22Rv1 (cell line): ENCODE results near the gene PNMA1.

Experiments
- ZFX ChIP-seq: fragments of 450-650 bp; IDR thresholded peaks from 2 replicates; pipeline ENCODE4 v1.6.1; 2017; ENCODE audit warnings: antibody characterized with exemption, borderline replicate concordance
- TF ChIP-seq, protein P1 (sequence below): fragments of 450-650 bp; IDR thresholded peaks from 2 replicates; pipeline ENCODE4 v1.5.1; 2017; ENCODE audit warnings: mild to moderate bottlenecking

DNA sequence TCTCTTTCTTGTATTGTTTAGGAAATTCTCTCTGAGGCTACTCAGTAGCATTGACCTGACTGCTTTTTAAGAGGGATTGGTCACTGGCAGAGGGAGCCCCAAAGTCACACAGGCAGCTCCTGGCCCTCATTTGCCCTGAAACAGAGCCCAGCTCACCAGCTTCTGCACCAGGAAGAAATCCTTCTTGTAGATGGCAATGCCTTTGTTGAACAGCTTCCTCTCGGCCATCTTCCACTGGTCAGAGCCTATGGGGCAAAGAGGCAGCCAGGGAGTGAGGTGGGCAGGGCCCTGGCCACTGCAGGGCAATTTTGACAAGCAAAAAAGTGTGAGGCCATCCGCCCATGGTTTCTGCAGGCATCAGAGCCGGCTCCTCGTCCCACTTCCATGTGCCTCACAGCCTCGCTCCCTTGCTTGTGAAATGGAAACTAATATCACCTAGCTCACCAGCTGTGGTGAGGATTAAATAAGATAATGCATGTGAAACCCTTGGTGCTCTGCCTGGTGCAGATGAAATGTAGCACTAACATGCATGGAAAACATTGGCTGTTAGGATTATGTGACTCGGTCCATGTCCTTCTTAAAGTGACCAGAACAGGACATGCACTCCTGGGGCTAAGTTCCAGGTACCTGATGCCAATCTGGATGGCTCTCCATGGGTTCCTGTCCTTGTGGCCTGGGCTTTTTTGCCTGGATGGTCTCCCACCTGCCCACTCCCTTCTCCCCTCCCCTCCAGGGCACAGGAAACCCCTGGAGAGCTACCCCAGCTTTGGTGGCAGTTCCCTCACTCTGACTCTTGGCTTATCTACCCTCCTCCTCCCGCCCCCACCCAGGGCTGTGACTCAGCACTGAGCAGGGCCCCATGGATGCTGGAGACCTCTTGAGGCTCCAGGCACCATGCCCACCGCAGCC lies 11.2 kb upstream of the PNMA1 start:
- TF ChIP-seq, protein P1, sequence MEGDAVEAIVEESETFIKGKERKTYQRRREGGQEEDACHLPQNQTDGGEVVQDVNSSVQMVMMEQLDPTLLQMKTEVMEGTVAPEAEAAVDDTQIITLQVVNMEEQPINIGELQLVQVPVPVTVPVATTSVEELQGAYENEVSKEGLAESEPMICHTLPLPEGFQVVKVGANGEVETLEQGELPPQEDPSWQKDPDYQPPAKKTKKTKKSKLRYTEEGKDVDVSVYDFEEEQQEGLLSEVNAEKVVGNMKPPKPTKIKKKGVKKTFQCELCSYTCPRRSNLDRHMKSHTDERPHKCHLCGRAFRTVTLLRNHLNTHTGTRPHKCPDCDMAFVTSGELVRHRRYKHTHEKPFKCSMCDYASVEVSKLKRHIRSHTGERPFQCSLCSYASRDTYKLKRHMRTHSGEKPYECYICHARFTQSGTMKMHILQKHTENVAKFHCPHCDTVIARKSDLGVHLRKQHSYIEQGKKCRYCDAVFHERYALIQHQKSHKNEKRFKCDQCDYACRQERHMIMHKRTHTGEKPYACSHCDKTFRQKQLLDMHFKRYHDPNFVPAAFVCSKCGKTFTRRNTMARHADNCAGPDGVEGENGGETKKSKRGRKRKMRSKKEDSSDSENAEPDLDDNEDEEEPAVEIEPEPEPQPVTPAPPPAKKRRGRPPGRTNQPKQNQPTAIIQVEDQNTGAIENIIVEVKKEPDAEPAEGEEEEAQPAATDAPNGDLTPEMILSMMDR: no peak
- no peak for TF ChIP-seq ZFX
